CD4-positive, alpha-beta T cell (primary cell): Measurements from ENCODE around the gene CDH24. TPM values are rescaled to one million over a fixed set of nuclear protein-coding genes. Genes with fewer than 3 reads are reported as not detected.

Experiments
- ATAC-seq: fragments of 200-7000 bp; cut with Tn5 transposase; one replicate; pipeline ENCODE4 v1.10.0; 2022; ENCODE audit warnings: mild to moderate bottlenecking; ENCODE audit not compliant: poor library complexity
- CTCF ChIA-PET: fragments of 350-600 bp; sonication (Branson Sonifier 250); formaldehyde crosslinking; loops from one replicate; lab custom pipeline; 2021; ENCODE audit warnings: antibody characterized with exemption, inconsistent platforms; lab: Charles Lee
- POLR2A ChIA-PET: fragments of 350-600 bp; sonication (Branson Sonifier 250); formaldehyde crosslinking; loops from one replicate; lab custom pipeline; 2021; ENCODE audit warnings: antibody characterized with exemption, inconsistent platforms; lab: Charles Lee
- DNase-seq, 14 experiments: peaks; one replicate each; pipeline ENCODE4 v3.0.0-alpha.2; 2013 to 2020; ENCODE audit warnings: mixed read lengths in 2 of 14
- H3K27ac ChIP-seq, 2 donors: one replicate each; pipeline versions ENCODE4 v1.5.1 to v1.7.0; 2013; ENCODE audit warnings: low read length in 2 of 2, low read depth in 1 of 2, mild to moderate bottlenecking in 1 of 2
- H3K27me3 ChIP-seq, 2 experiments: 1 replicate in 1 of 2; 2 replicates in 1 of 2; pipeline versions ENCODE4 v1.6.1 to v1.7.0; 2013; ENCODE audit warnings: low read length in 2 of 2, control low read depth in 1 of 2, mild to moderate bottlenecking in 1 of 2, moderate library complexity in 1 of 2; ENCODE audit not compliant: insufficient read depth in 2 of 2, control insufficient read depth in 1 of 2
- H3K36me3 ChIP-seq: one replicate; pipeline ENCODE4 v1.6.1; 2013; ENCODE audit warnings: low read length, control low read depth; ENCODE audit not compliant: insufficient read depth
- H3K4me1 ChIP-seq: one replicate; pipeline ENCODE4 v1.6.1; 2013; ENCODE audit warnings: low read length, control low read depth; ENCODE audit not compliant: insufficient read depth
- H3K4me3 ChIP-seq: one replicate; pipeline ENCODE4 v1.5.1; 2013; ENCODE audit warnings: mild to moderate bottlenecking, low read length, moderate library complexity
- H3K9me3 ChIP-seq, 2 experiments: 1 replicate in 1 of 2; 2 replicates in 1 of 2; pipeline versions ENCODE4 v1.6.1 to v1.7.0; 2013; ENCODE audit warnings: low read length in 2 of 2, mild to moderate bottlenecking in 2 of 2, control low read depth in 1 of 2, moderate library complexity in 1 of 2; ENCODE audit not compliant: control insufficient read depth in 1 of 2, insufficient read depth in 1 of 2
- H3K27ac Mint-ChIP-seq: one replicate; pipeline ENCODE4 v1.8.0; 2020; ENCODE audit warnings: mixed read lengths
- H3K27me3 Mint-ChIP-seq: one replicate; pipeline ENCODE4 v1.8.0; 2021; ENCODE audit warnings: mixed read lengths
- H3K36me3 Mint-ChIP-seq: one replicate; pipeline ENCODE4 v1.8.0; 2021; ENCODE audit warnings: low read depth, mixed read lengths
- H3K4me1 Mint-ChIP-seq: one replicate; pipeline ENCODE4 v1.8.0; 2021; ENCODE audit warnings: low read depth, mixed read lengths
- H3K4me3 Mint-ChIP-seq: one replicate; pipeline ENCODE4 v1.8.0; 2020; ENCODE audit warnings: mild to moderate bottlenecking, mixed read lengths
- H3K9me3 Mint-ChIP-seq: one replicate; pipeline ENCODE4 v1.8.0; 2020; ENCODE audit warnings: mixed read lengths
- CTCF ChIP-seq: fragments of 200-600 bp; IDR thresholded peaks from one replicate; pipeline ENCODE4 v1.8.0; 2022; ENCODE audit warnings: antibody characterized with exemption, mild to moderate bottlenecking
- intact Hi-C, 2 experiments: fragments of 100-400 bp; cut with DNase I in 1 of 2; cut with micrococcal nuclease in 1 of 2; formaldehyde crosslinking; loops; one replicate each; pipeline versions ENCODE4 v1.15.1 to v1.9.0; 2023 to 2025; cut with DNase I, micrococcal nuclease
- polyA plus RNA-seq, 2 donors: library from polyadenylated mRNA; unstranded; fragments of 120-200 nt; gene quantifications; one replicate each; pipeline ENCODE4 v1.2.1, GENCODE V29; 2013
- total RNA-seq, 174 experiments: library from RNA in 2 of 174; stranded (reverse) in 2 of 174; gene quantifications; one replicate each; pipeline ENCODE4 v1.2.3 and lab custom pipeline; 2021 to 2026

Gene CDH24
- 1 to 10 TPM; 3.3 to 3.7 TPM for total RNA-seq
- polyA plus RNA-seq (2013, experiment 1 of 2) = 1.3 TPM
- polyA plus RNA-seq (2013, experiment 2 of 2) = 1.9 TPM
- total RNA-seq (lab: John Stamatoyannopoulos, UW) = 0.35 to 6.8 (median 2.2) reads per million in 172 experiments

- no peaks in the 10 kb centered on the region for H3K27me3 ChIP-seq
- H3K27ac Mint-ChIP-seq = peak within 1 kb of the TSS; percentile 63
- ATAC-seq (peak; percentile 62), DNase-seq (peak; percentile 42 to 87 (median 64))
- intact Hi-C loops = loop anchor here (1.0 to 5.0 kb wide), 4 partner anchors 22 to 485 kb away; partner anchors contain the start of gene PSMB5 (in 1 of the 2)
- ChIA-PET POLR2A (interaction anchor here (0.7 to 2.5 kb wide), 19 partner anchors 11 to 487 kb away, joined by 3 to 42 read pairs (median 4); partner anchors contain the start of genes ACIN1, AJUBA, C14orf119 and HAUS4), CTCF (interaction anchor here (0.5 to 4.8 kb wide), 26 partner anchors 10 to 1114 kb away, joined by 3 to 136 read pairs (median 5); partner anchors contain the start of genes ACIN1, AJUBA, C14orf119 and PRMT5)
- no peaks in the 10 kb centered on the region for H3K27me3 Mint-ChIP-seq
- no peaks in the 10 kb centered on the region for H3K9me3 ChIP-seq
- no peaks in the 10 kb centered on the region for H3K9me3 Mint-ChIP-seq
- H3K27ac ChIP-seq = no peak within 1 kb of the TSS
- peaks cover 46% of the 10 kb centered on the region for H3K36me3 Mint-ChIP-seq
- peak within 1 kb of the TSS; percentile 97 for H3K4me3 Mint-ChIP-seq
- H3K4me1 ChIP-seq = peaks cover 24% of the 10 kb centered on the region
- H3K4me1 Mint-ChIP-seq = peaks cover 18% of the 10 kb centered on the region
- H3K36me3 ChIP-seq = peaks cover 29% of the 10 kb centered on the region
- H3K4me3 ChIP-seq = peak within 1 kb of the TSS; percentile 75
- TF ChIP-seq CTCF = no peak
These were observed at the start of gene CDH24 for GRCh38 chr14:23056956-23057756. Gene CDH24, minus strand, starts transcription at chr14:23057520. Its CDS starts 1,787 bp downstream, at chr14:23055733.

GRCh38 chr14:23106747-23107045 lies 49.4 kb upstream of the CDH24 start:
- Histone ChIP-seq H3K27me3 (peaks cover 4 to 5% of the 10 kb centered on the region in 2 experiments), H3K4me1 (no peaks in the 10 kb centered on the region), H3K4me3 (no peak overlapping the region), H3K27ac (no peak overlapping the region), H3K9me3 (no peaks in the 10 kb centered on the region), H3K36me3 (no peaks in the 10 kb centered on the region)
- H3K4me3 Mint-ChIP-seq = no peak overlapping the region
- no peaks in the 10 kb centered on the region for H3K36me3 Mint-ChIP-seq
- ATAC-seq (no peak), DNase-seq (no peak)
- TF ChIP-seq CTCF = no peak
- ChIA-PET POLR2A (no interaction called here), CTCF (no interaction called here)
- no peaks in the 10 kb centered on the region for H3K27me3 Mint-ChIP-seq
- no peaks in the 10 kb centered on the region for H3K4me1 Mint-ChIP-seq
- H3K27ac Mint-ChIP-seq = no peak overlapping the region
- intact Hi-C loops = no loop called here
- no peaks in the 10 kb centered on the region for H3K9me3 Mint-ChIP-seq

DNA sequence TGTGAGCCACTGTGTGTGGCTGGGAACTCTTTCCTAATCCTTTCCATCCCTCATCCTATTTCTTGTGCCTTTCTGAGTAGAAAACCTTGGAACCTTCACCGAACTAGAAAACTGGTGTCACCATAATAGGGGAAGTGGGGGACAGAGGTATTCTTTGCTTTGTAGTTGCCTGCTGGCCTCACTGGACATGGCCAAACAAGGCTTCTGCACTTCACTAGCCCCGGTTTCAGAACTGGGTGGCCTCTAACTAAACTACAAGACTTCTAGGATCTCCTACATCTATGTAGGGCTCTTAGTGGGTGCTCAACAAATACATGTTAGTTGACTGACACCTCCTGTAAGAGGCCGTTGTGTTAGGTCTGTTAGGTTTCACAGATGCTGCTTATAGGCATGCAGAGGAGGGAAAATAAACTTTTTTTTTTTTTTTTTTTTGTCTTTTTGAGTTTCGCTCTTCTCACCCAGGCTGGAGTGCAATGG lies 48.1 kb upstream of the CDH24 start:
- ChIA-PET POLR2A (no interaction called here), CTCF (interaction anchor here (0.7 kb wide), 1 partner anchor 15 kb away, joined by 3 read pairs; no protein-coding TSS in a partner anchor)
- Mint-ChIP-seq H3K36me3 (peaks cover 2% of the 10 kb centered on the region), H3K4me3 (no peak overlapping the region), H3K9me3 (no peaks in the 10 kb centered on the region), H3K27ac (no peak overlapping the region), H3K4me1 (peaks cover 6% of the 10 kb centered on the region), H3K27me3 (no peaks in the 10 kb centered on the region)
- Histone ChIP-seq H3K27ac (no peak overlapping the region), H3K9me3 (no peaks in the 10 kb centered on the region), H3K27me3 (peaks cover under 1 to 5% of the 10 kb centered on the region in 2 experiments), H3K36me3 (no peaks in the 10 kb centered on the region), H3K4me1 (no peaks in the 10 kb centered on the region), H3K4me3 (no peak overlapping the region)
- TF ChIP-seq CTCF = no peak
- intact Hi-C loops = no loop called here
- ATAC-seq (no peak), DNase-seq (no peak)
